DND-41 (cell line): ENCODE data around the gene G6PC2.
"Not testable (repeated sequence)": the region's sequence is repeated elsewhere in the genome, so short reads cannot be mapped to it uniquely, and the experiment has no call there.

ENCODE experiments used
- ATAC-seq: fragments of 200-7000 bp; cut with Tn5 transposase; 3 replicates; pipeline ENCODE4 v1.9.1; 2021; ENCODE audit warnings: low read depth; ENCODE audit not compliant: insufficient read depth
- DNase-seq: peaks from one replicate; pipeline ENCODE4 v3.0.0-alpha.2; 2020
- H2AFZ ChIP-seq: 2 replicates; pipeline ENCODE4 v1.6.0; 2012; ENCODE audit warnings: low read depth, low read length
- H3K27ac ChIP-seq: 2 replicates; pipeline ENCODE4 v1.5.1; 2012; ENCODE audit warnings: low read length, inconsistent platforms
- H3K27me3 ChIP-seq: fragments of 200-600 bp; sonication (generic); 2 replicates; pipeline ENCODE4 v1.6.0; 2012; ENCODE audit warnings: low read length, mild to moderate bottlenecking, inconsistent platforms; ENCODE audit not compliant: insufficient read depth, poor library complexity
- H3K36me3 ChIP-seq: 2 replicates; pipeline ENCODE4 v1.5.1; 2012; ENCODE audit warnings: low read length, inconsistent platforms; ENCODE audit not compliant: insufficient read depth
- H3K4me1 ChIP-seq: 2 replicates; pipeline ENCODE4 v1.5.1; 2012; ENCODE audit warnings: mild to moderate bottlenecking, low read length; ENCODE audit not compliant: insufficient read depth
- H3K4me2 ChIP-seq: 2 replicates; pipeline ENCODE4 v1.6.0; 2012; ENCODE audit warnings: mild to moderate bottlenecking, moderate library complexity, low read length, inconsistent platforms; ENCODE audit not compliant: insufficient read depth
- H3K4me3 ChIP-seq, 2 experiments: fragments of 200-600 bp in 1 of 2; shearing (Covaris generic) in 1 of 2; 2 replicates each; pipeline ENCODE4 v1.5.1; 2012 to 2016; ENCODE audit warnings: inconsistent platforms in 2 of 2, low read length in 2 of 2, mild to moderate bottlenecking in 2 of 2, low read depth in 1 of 2, moderate library complexity in 1 of 2
- H3K79me2 ChIP-seq: 2 replicates; pipeline ENCODE4 v1.6.0; 2012; ENCODE audit warnings: low read length, inconsistent platforms; ENCODE audit not compliant: insufficient read depth
- H3K9ac ChIP-seq: 2 replicates; pipeline ENCODE4 v1.6.0; 2012; ENCODE audit warnings: low read depth, mild to moderate bottlenecking, inconsistent platforms, low read length, moderate library complexity
- H3K9me3 ChIP-seq: 2 replicates; pipeline ENCODE4 v1.5.1; 2012; ENCODE audit warnings: low read length, moderate library complexity, mild to moderate bottlenecking, inconsistent platforms; ENCODE audit not compliant: insufficient read depth, severe bottlenecking
- H4K20me1 ChIP-seq: 2 replicates; pipeline ENCODE4 v1.6.0; 2012; ENCODE audit warnings: low read length; ENCODE audit not compliant: insufficient read depth
- EZH2 ChIP-seq: IDR thresholded peaks from 3 replicates; pipeline ENCODE4 v1.6.1; 2012; ENCODE audit warnings: borderline replicate concordance, low read depth, mild to moderate bottlenecking, moderate library complexity, low read length, inconsistent platforms; ENCODE audit not compliant: severe bottlenecking
- TF ChIP-seq, protein P1 (sequence below): IDR thresholded peaks from 2 replicates; pipeline ENCODE4 v1.5.1; 2012; ENCODE audit warnings: borderline replicate concordance, low read length, moderate library complexity, mild to moderate bottlenecking; ENCODE audit not compliant: poor library complexity, severe bottlenecking; ENCODE audit errors: extremely low read depth

The G6PC2 gene

DNA sequence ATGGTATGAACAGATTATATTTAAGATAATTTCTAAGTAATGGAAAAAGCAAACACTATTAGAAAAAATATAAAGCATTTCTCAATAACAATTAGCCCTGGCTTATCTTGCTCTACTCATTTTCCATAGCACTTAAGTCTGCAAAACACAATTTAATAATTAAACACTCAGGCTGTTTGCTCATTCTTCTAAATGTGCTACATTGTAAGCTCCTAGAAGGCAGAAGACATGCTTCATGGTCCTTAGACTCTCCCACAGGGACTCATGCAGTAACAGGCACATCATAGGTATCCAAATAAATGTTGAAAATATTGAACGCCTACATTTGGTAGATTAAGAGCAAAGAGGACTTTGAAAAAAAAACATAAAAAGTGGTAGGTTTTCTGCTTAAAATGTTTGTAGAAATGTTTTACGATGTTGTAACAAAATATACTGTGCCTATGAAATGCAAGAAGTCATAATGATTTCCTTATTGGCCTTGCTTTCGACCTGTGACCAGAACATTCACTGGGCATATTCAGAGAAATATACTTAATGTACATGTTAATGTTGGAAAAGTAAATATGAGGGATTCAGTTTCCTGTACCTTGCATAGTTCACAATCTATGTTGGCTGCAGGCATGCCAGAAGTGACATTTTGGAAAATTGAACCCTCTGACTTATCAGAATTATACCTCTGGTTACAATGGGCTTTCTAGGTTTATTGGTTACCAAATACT, 27.2 kb downstream of the G6PC2 start:
- Histone ChIP-seq H3K4me1 (no peaks in the 10 kb centered on the region), H3K9ac (no peak overlapping the region), H3K27ac (no peak overlapping the region), H3K4me3 (no peak overlapping the region), H3K36me3 (no peaks in the 10 kb centered on the region), H3K79me2 (no peaks in the 10 kb centered on the region), H3K27me3 (peaks cover 22% of the 10 kb centered on the region), H4K20me1 (no peaks in the 10 kb centered on the region), H2AFZ (no peak overlapping the region), H3K9me3 (no peaks in the 10 kb centered on the region), H3K4me2 (no peak overlapping the region)
- ATAC-seq (no peak), DNase-seq (no peak)
- TF ChIP-seq, protein P1, sequence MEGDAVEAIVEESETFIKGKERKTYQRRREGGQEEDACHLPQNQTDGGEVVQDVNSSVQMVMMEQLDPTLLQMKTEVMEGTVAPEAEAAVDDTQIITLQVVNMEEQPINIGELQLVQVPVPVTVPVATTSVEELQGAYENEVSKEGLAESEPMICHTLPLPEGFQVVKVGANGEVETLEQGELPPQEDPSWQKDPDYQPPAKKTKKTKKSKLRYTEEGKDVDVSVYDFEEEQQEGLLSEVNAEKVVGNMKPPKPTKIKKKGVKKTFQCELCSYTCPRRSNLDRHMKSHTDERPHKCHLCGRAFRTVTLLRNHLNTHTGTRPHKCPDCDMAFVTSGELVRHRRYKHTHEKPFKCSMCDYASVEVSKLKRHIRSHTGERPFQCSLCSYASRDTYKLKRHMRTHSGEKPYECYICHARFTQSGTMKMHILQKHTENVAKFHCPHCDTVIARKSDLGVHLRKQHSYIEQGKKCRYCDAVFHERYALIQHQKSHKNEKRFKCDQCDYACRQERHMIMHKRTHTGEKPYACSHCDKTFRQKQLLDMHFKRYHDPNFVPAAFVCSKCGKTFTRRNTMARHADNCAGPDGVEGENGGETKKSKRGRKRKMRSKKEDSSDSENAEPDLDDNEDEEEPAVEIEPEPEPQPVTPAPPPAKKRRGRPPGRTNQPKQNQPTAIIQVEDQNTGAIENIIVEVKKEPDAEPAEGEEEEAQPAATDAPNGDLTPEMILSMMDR: no peak
- no peak for TF ChIP-seq EZH2

DNA sequence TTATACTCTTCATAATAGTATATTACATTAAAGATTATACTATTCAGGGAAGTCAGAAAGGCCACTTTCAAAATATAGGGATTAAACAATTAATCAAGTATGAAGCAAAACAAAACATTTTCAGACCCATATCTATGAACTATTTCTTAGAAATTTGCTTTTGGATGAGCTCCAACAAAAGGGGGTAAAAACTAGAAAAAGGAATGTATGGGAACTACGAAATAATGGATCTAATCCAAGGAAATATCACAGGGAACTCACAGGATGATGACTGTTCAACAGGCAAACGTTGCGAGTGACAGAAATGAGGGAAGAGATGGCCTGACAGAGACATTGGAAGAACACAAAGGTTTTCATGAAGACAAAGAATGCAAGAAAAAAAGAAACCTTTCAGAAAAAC, 27.9 kb downstream of the G6PC2 start:
- no peaks in the 10 kb centered on the region for H3K79me2 ChIP-seq
- no peaks in the 10 kb centered on the region for H3K36me3 ChIP-seq
- no peak overlapping the region for H3K4me2 ChIP-seq
- no peak for DNase-seq
- H3K9me3 ChIP-seq: no peaks in the 10 kb centered on the region
- no peak overlapping the region for H3K27ac ChIP-seq
- H4K20me1 ChIP-seq: no peaks in the 10 kb centered on the region
- no peak overlapping the region for H3K4me3 ChIP-seq
- H3K9ac ChIP-seq: no peak overlapping the region
- peaks cover 20% of the 10 kb centered on the region for H3K27me3 ChIP-seq
- no peak overlapping the region for H2AFZ ChIP-seq
- ATAC-seq: no peak
- H3K4me1 ChIP-seq: no peaks in the 10 kb centered on the region
- no peak for TF ChIP-seq EZH2
- TF ChIP-seq, protein P1: no peak

DNA sequence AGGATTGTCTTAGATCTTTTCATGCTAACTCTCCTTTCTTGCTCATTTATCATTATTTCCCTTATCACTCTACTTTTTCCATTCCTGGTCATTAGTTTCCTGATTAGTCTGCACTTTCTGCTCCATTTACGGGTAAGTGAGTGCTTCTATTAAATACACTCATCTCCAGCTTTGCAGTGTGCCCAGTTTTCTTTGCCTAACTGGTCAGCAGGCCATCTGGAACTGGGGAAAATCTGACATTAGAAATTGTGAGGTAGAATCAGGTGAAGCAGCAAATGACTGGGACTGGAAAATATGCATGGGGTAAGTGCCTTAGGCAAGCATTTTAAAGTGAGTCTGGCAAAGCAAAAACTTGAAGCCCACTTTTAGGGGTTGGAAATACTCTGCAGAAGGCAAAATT, 29.2 kb downstream of the G6PC2 start:
- H3K4me3 ChIP-seq: no peak overlapping the region
- no peak overlapping the region for H3K9ac ChIP-seq
- no peak overlapping the region for H2AFZ ChIP-seq
- H3K79me2 ChIP-seq: no peaks in the 10 kb centered on the region
- no peaks in the 10 kb centered on the region for H3K4me1 ChIP-seq
- H3K9me3 ChIP-seq: no peaks in the 10 kb centered on the region
- H3K27ac ChIP-seq: no peak overlapping the region
- no peaks in the 10 kb centered on the region for H3K36me3 ChIP-seq
- no peak for TF ChIP-seq EZH2
- TF ChIP-seq, protein P1: no peak
- no peaks in the 10 kb centered on the region for H4K20me1 ChIP-seq
- H3K27me3 ChIP-seq: peaks cover 20% of the 10 kb centered on the region
- DNase-seq (no peak), ATAC-seq (no peak)
- no peak overlapping the region for H3K4me2 ChIP-seq

- H3K27ac ChIP-seq, DNase-seq, ATAC-seq, H3K36me3 ChIP-seq, H3K4me3 ChIP-seq, H3K4me1 ChIP-seq, H2AFZ ChIP-seq, H3K79me2 ChIP-seq, H3K9ac ChIP-seq, H4K20me1 ChIP-seq, H3K4me2 ChIP-seq, H3K9me3 ChIP-seq: not testable (repeated sequence)
- peaks cover 22% of the 10 kb centered on the region for H3K27me3 ChIP-seq
Observed at GRCh38 chr2:168932174-168932573, 31.1 kb downstream of the G6PC2 start.
